ENCODE data around the gene B3GNT3.

The B3GNT3 gene

DNA sequence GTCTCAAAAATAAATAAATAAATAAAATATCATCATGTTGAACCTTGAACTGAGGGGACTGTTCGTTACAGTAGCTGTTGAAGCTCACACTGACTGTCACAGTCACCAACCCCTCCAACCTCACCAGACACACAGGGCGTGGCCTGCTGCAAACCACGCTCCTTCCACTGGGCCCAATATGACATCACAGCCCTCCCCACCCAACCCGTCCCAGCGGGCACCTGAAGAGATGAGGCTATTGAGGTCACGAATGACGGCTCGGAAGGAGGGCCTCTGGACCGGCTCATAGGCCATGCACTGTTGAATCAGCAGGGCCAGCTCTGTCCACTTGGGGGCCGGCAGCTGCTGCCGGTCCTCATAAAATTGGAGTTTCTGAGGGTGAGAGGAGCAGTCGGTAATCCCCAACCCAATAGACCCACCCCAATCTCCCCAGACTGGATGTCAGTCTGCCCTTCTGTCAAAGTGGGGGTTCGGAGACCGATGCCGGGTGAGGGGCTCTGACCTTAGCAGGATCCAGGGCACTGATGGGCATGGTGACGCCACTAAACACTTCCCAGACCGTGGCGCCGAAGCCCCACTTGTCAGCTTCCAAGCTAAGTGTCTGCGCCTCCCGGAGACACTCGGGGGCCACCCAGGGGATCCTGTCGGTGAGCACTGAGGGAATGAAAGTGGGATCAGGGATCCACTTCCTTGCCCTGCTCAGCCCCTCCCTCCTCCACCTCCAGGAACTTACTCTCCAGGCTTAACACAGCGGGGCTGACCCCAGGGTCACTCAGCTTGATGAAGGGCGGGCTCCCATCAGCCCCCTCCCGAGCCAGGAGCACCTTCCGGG is 39.6 kb downstream of the B3GNT3 start:
- TF ChIP-seq, protein P1, sequence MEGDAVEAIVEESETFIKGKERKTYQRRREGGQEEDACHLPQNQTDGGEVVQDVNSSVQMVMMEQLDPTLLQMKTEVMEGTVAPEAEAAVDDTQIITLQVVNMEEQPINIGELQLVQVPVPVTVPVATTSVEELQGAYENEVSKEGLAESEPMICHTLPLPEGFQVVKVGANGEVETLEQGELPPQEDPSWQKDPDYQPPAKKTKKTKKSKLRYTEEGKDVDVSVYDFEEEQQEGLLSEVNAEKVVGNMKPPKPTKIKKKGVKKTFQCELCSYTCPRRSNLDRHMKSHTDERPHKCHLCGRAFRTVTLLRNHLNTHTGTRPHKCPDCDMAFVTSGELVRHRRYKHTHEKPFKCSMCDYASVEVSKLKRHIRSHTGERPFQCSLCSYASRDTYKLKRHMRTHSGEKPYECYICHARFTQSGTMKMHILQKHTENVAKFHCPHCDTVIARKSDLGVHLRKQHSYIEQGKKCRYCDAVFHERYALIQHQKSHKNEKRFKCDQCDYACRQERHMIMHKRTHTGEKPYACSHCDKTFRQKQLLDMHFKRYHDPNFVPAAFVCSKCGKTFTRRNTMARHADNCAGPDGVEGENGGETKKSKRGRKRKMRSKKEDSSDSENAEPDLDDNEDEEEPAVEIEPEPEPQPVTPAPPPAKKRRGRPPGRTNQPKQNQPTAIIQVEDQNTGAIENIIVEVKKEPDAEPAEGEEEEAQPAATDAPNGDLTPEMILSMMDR (IDR thresholded peaks at IDR 0.05; ENCODE audit: control insufficient read depth, insufficient read depth, low read depth, low read length, missing control alignments) = peak; percentile 12
- DNase-seq (ENCODE audit: low read depth) = no peak
- no peak overlapping the region for H3K4me3 ChIP-seq (ENCODE audit: control insufficient read depth, low read depth, low read length)

DNA sequence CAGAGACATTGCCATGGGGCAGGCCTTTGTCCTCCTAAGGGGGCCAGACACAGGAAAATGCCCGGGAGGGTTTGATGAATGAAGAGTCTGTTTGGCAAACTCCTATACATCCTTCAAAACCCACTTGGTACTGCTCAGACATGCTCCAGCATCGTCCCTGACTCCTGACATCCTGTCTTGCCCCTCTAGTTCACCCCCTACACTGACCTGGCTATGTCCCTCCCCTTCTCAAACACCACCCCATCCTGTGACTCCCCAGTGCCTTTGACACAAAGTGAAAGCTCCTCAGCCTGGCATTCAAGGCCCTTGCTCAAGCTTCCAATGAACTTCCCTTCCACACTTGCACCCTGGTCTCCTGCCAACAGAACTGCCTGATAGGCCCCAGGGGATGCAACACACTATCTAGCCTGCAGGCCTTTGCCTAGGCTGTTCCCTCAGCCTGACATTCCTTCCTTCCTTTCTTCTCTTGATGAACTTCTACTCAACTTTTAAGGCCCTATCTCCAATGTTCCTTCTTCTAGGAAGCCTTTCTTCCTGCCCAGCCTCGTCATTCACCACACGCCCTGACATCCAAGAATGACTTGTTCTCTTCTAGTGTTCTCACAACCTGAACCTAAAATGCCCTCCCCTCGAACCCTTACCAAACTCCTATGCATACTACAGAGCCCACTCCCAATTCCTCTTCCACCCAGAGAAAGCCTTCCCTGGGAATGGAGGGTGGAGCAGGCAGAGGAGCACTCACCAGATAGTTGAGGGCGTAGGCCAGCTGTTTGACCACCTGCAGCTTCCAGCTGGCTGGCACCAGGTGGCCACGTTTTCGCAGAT is 40.5 kb downstream of the B3GNT3 start:
- no peak overlapping the region for H3K4me3 ChIP-seq (ENCODE audit: control insufficient read depth, low read depth, low read length)
- DNase-seq (ENCODE audit: low read depth) = no peak
- TF ChIP-seq, protein P1 (IDR thresholded peaks at IDR 0.05; ENCODE audit: control insufficient read depth, insufficient read depth, low read depth, low read length, missing control alignments) = no peak

DNA sequence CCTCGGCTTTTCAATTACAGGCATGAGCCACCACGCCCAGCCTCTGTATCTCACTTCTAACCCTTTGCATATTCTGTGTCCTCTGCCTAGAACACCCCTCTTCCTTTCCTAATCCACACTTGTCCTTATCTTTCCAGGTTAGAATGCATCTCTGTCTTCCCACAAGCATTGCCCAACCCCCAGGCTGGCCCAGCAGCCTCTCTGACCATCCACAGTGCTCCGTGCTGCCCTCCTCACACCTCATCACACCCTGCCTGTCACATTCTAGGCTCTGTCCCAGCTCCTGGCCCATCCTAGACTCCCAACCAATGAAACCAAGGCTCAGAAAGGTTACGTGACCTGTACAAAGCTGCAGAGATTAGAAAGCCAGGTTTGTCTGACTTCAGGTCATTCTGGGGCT is 41.6 kb downstream of the B3GNT3 start:
- TF ChIP-seq, protein P1 (IDR thresholded peaks at IDR 0.05; ENCODE audit: control insufficient read depth, insufficient read depth, low read depth, low read length, missing control alignments) = no peak
- DNase-seq (ENCODE audit: low read depth) = no peak

DNA sequence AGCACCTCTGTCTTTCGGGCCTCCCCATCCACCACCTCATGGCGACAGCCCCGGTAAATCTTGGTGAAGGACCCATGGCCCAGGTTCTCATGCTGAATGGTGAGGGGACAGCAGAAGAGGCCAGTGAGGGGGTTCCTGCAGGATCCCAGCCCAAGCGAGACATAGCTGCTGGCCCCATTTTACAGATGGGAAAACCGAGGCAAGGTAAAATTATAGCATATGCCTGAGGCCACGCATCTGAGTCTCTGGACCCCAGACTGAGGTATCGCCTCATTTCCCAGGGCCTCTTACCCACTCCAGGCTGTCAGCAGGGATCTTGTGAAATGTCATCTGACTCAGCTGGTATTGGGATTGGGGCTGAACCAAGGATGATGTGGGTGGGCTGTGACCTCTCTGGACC is 43.0 kb downstream of the B3GNT3 start:
- H3K4me3 ChIP-seq (ENCODE audit: control insufficient read depth, low read depth, low read length) = no peak overlapping the region
- TF ChIP-seq, protein P1 (IDR thresholded peaks at IDR 0.05; ENCODE audit: control insufficient read depth, insufficient read depth, low read depth, low read length, missing control alignments) = no peak
- DNase-seq (ENCODE audit: low read depth) = no peak

More for the DNA sequence above, 41.6 kb downstream of the B3GNT3 start:
- no peak overlapping the region for H3K4me3 ChIP-seq (ENCODE audit: control insufficient read depth, low read depth, low read length)

DNA sequence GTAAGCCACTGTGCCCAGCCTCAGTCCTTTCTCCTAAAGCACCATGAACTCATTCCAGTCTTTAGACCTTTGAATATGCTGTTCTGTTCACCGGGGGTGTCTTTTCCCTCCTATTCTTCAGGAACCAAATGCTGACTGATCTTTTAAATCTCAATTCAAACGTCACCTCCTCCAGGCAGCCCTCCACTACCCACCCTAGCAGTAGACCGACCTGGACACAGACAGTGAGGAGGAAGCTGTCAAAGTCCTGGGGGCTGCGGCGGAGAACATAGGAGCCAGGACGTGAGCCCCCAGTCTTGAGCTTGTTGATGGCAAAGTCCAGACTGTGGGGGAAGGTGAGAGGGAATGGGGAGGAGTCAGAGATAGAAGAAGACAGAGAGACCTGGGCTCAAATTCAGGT is 45.1 kb downstream of the B3GNT3 start:
- H3K4me3 ChIP-seq (ENCODE audit: control insufficient read depth, low read depth, low read length) = no peak overlapping the region
- TF ChIP-seq, protein P1 (IDR thresholded peaks at IDR 0.05; ENCODE audit: control insufficient read depth, insufficient read depth, low read depth, low read length, missing control alignments) = no peak
- DNase-seq (ENCODE audit: low read depth) = no peak

DNA sequence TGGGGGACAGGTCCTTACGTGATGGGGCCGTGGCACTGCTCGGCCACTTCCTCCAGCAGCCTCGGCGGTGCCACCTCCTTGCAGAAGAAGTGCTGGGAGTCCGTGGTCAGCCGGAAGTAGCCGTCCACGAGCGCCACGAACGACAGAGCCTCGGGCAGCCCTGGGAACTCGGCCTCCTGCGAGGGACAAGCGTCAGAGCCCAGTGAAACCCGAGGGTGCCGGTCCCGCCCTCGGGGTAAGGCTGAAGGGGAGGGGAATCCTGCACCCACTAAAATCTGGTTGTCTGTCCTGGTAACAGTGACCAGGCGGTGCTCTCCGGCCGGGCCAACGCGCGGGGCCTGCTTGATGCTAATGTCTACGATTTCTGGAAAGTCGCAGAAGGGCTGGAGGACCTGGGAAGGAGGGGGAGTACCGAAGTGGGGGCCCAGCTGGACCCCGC is 46.5 kb downstream of the B3GNT3 start:
- no peak overlapping the region for H3K4me3 ChIP-seq (ENCODE audit: control insufficient read depth, low read depth, low read length)
- DNase-seq (ENCODE audit: low read depth) = no peak
- TF ChIP-seq, protein P1 (IDR thresholded peaks at IDR 0.05; ENCODE audit: control insufficient read depth, insufficient read depth, low read depth, low read length, missing control alignments) = no peak

Data from AG09309 (cell line).